ENCODE measurements around the gene CYP2U1. TPM values are rescaled to one million over a fixed set of nuclear protein-coding genes. Genes with fewer than 3 reads are reported as not detected.

Gene CYP2U1
- total and polyA plus RNA-seq, 2 donors (not counting 3 experiments of a cell fraction or from before 2014, with no cell fraction given) = 2.9 to 5.8 TPM

DNA sequence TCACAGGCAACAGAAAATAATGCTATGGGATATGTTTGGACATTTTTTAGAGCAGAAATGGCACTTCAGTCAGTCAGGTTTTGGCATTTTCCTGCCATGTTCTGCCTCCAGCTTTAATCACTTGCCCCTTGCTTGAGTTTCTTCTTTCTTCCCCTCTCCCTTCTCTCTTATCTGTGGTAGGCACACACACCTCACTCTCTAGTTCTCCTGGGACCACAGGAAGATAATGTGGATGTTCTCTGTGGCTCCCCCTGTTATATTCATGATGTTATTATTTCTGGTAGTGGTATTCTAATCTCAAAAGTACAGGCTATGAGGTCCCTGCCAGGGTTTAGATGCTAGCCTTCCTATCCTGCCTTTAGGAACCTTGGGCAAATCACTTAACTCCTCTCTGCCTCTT is 63.5 kb downstream of the CYP2U1 start:
- intact Hi-C loops (cut with micrococcal nuclease) (no loop called here), dilution Hi-C loops (cut with MboI; ENCODE audit: extremely low pct_ligation_motif_present, low sequenced_read_pairs) (no loop called here)
- Histone ChIP-seq H3K27me3 (ENCODE audit: control insufficient read depth in 2 of 2, insufficient read depth in 2 of 2, low read length in 2 of 2) (no peaks in the 10 kb centered on the region), H3K9me1 (replicated peaks; ENCODE audit: control insufficient read depth, extremely low read depth, insufficient read depth, low read length) (no peaks in the 10 kb centered on the region), H3K4me3 (replicated peaks in 1 of 3; ENCODE audit: insufficient read depth in 1 of 3, low read depth in 1 of 3, low read length in 3 of 3) (no peak overlapping the region), H3K9me3 (replicated peaks; ENCODE audit: control insufficient read depth, insufficient read depth, low read length) (no peaks in the 10 kb centered on the region), H3K36me3 (ENCODE audit: control insufficient read depth in 2 of 2, extremely low read depth in 1 of 2, insufficient read depth in 2 of 2, low read length in 2 of 2) (no peaks in the 10 kb centered on the region), H4K20me1 (replicated peaks; ENCODE audit: control insufficient read depth, extremely low read depth, insufficient read depth, low read length) (no peaks in the 10 kb centered on the region), H3K9ac (replicated peaks; ENCODE audit: extremely low read depth, insufficient read depth, low read length) (no peak overlapping the region), H2AFZ (ENCODE audit: low read depth, low read length) (no peak overlapping the region), H3K79me2 (ENCODE audit: control insufficient read depth, insufficient read depth, low read length) (peaks cover 9% of the 10 kb centered on the region), H3K4me2 (ENCODE audit: insufficient read depth, low read length) (no peak overlapping the region), H3K4me1 (ENCODE audit: control insufficient read depth, extremely low read depth, insufficient read depth, low read length) (no peaks in the 10 kb centered on the region), H3K27ac (ENCODE audit: insufficient read depth, low read depth, low read length) (no peak overlapping the region)
- DNase-seq (ENCODE audit: low read depth, low spot score) (no peak), FAIRE-seq (no peak)
- CTCF ChIA-PET = interaction anchor here (2.7 kb wide), 1 partner anchor 24 kb away, joined by 8 read pairs; no protein-coding TSS in a partner anchor
- POLR2A ChIA-PET = no interaction called here
- TF ChIP-seq, protein P1, sequence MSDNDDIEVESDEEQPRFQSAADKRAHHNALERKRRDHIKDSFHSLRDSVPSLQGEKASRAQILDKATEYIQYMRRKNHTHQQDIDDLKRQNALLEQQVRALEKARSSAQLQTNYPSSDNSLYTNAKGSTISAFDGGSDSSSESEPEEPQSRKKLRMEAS (IDR thresholded peaks at IDR 0.05; ENCODE audit: insufficient read depth, insufficient read length) = no peak
- TF ChIP-seq JUN (IDR thresholded peaks at IDR 0.05; ENCODE audit: borderline replicate concordance, insufficient read depth, insufficient read length, low read depth) = no peak
- no peak for TF ChIP-seq CTCF (IDR thresholded peaks at IDR 0.05; ENCODE audit: extremely low read depth in 1 of 2, insufficient read depth in 1 of 2, low read depth in 1 of 2, low read length in 2 of 2)
- no peak for TF ChIP-seq GATA2 (IDR thresholded peaks at IDR 0.05; ENCODE audit: insufficient read depth, insufficient read length, low read depth, low read length)
- TF ChIP-seq EZH2 (IDR thresholded peaks at IDR 0.05; ENCODE audit: borderline replicate concordance, low read depth, low read length, severe bottlenecking) = no peak
- no TSS peak for BruUV-seq (replicated peaks)
